Suprapubic skin (tissue), 3 donors: ENCODE measurements around the gene GRAMD1A.
"Not testable (repeated sequence)": the region's sequence is repeated elsewhere in the genome, so short reads cannot be mapped to it uniquely, and the experiment has no call there.

Source experiments
- POLR2A ChIP-seq, 2 donors: fragments of 450-650 bp; IDR thresholded peaks; one replicate each; pipeline ENCODE4 v1.6.1; 2017; ENCODE audit warnings: antibody characterized with exemption in 2 of 2, mild to moderate bottlenecking in 2 of 2, moderate library complexity in 2 of 2
- TF ChIP-seq, protein P1 (sequence below), 2 donors: fragments of 200-600 bp in 1 of 2; fragments of 450-650 bp in 1 of 2; sonication (generic) in 1 of 2; IDR thresholded peaks; one replicate each; pipeline ENCODE4 v1.5.1; 2016 to 2019; ENCODE audit warnings: antibody characterized with exemption in 2 of 2, mild to moderate bottlenecking in 1 of 2, moderate library complexity in 1 of 2

DNA sequence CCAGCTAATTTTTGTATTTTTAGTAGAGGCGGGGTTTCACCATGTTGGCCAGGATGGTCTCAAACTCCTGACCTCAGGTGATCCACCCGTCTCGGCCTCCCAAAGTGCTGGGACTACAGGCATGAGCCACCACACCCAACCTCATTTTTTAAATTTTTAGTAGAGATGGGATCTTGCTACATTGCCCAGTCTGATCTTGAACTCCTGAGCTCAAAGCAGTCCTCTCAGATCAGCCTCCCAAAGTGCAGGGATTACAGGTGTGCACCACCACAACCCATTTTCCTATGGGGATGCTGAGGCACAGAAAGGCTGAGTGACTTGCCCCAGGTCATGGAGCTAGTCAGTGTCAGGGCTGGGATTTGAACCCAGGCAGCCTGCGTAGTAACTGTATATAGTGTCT lies 51.1 kb downstream of the GRAMD1A start:
- TF ChIP-seq POLR2A (IDR thresholded peaks at IDR 0.05): not testable (repeated sequence)
- TF ChIP-seq, protein P1, sequence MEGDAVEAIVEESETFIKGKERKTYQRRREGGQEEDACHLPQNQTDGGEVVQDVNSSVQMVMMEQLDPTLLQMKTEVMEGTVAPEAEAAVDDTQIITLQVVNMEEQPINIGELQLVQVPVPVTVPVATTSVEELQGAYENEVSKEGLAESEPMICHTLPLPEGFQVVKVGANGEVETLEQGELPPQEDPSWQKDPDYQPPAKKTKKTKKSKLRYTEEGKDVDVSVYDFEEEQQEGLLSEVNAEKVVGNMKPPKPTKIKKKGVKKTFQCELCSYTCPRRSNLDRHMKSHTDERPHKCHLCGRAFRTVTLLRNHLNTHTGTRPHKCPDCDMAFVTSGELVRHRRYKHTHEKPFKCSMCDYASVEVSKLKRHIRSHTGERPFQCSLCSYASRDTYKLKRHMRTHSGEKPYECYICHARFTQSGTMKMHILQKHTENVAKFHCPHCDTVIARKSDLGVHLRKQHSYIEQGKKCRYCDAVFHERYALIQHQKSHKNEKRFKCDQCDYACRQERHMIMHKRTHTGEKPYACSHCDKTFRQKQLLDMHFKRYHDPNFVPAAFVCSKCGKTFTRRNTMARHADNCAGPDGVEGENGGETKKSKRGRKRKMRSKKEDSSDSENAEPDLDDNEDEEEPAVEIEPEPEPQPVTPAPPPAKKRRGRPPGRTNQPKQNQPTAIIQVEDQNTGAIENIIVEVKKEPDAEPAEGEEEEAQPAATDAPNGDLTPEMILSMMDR (IDR thresholded peaks at IDR 0.05): not testable (repeated sequence)
